HG03442 (cell line): ENCODE data around the gene TGM3.

Source experiments
- ATAC-seq: cut with Tn5 transposase; IDR thresholded peaks from one replicate; pipeline ENCODE4 v1.9.1; 2021; ENCODE audit warnings: mild to moderate bottlenecking, moderate library complexity; ENCODE audit not compliant: unreplicated experiment

Gene TGM3

GRCh38 chr20:2373098-2373497 is 77.3 kb downstream of the TGM3 start:
- no peak for ATAC-seq

- no peak for ATAC-seq
These were observed 78.7 kb downstream of the TGM3 start for GRCh38 chr20:2374346-2375125.

- no peak for ATAC-seq
These were observed 83.1 kb downstream of the TGM3 start for GRCh38 chr20:2378893-2379292.

- ATAC-seq = no peak
These were observed 83.9 kb downstream of the TGM3 start for GRCh38 chr20:2379511-2380229.

GRCh38 chr20:2380601-2381000 is 84.8 kb downstream of the TGM3 start, which contains the start of gene TGM6:
TSS of gene TGM6 (plus strand) at chr20:2380901. CDS start at chr20:2380969, 68 bp downstream.
- ATAC-seq = no peak

GRCh38 chr20:2381303-2381702 is 85.5 kb downstream of the TGM3 start:
- ATAC-seq = no peak

- no peak for ATAC-seq
These were observed 87.0 kb downstream of the TGM3 start for GRCh38 chr20:2382833-2383232.

GRCh38 chr20:2385026-2385425 is 89.2 kb downstream of the TGM3 start:
- no peak for ATAC-seq

GRCh38 chr20:2385496-2385895 is 89.7 kb downstream of the TGM3 start:
- ATAC-seq = no peak

GRCh38 chr20:2386516-2387179 is 90.8 kb downstream of the TGM3 start:
- no peak for ATAC-seq

GRCh38 chr20:2387180-2387577 is 91.4 kb downstream of the TGM3 start:
- no peak for ATAC-seq

- ATAC-seq = no peak
These were observed 91.8 kb downstream of the TGM3 start for GRCh38 chr20:2387580-2387979.
